ENCODE data around the gene C4orf50. TPM values are rescaled to one million over a fixed set of nuclear protein-coding genes. Genes with fewer than 3 reads are reported as not detected.
A peak's percentile ranks its signal among the peaks of the same experiment; 100 is the strongest.

Gene C4orf50
- total and polyA plus RNA-seq, 9 donors, result under 0.01 to 0.02 (median 0.01) TPM; not detected in 4

DNA sequence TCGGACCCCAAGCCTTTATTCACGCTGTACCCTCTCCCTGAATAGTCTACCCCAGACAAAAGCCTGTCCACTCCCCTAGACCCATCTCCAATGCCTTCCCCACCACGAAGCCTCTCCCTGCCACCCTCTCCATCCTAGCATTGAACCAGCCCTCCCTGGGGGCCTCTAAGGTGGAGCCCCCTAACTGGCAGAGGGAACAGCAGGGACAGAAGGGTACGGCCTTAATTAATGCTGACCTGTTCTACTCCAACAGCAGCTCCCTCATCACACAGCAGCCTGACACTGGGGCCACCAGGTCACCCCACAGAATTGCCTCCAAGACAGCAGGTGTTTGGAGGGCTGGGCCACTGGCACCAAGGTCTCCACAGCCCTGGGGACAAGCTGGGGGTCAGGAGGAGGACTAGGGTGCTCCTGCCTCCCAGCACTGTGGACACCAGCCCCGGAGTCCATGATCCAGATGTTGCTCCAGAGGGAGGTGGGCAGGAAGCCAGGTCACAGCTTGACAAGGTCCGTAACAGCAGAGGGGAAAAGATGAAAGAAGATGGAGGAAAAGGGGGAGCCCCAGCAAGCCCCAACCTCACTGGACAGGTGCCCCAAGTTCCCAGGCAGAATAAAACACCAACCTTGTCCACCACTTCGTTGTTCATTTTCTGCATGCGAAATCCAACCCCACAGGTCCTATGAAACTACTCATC lies 129.1 kb downstream of the C4orf50 start:
- 15% methylated on average over 6 of the region's 8 CpGs for WGBS (ENCODE audit: insufficient coverage)
- H3K27ac ChIP-seq (ENCODE audit: low read length), result no peak overlapping the region
- peaks cover 70% of the 10 kb centered on the region for H3K27me3 ChIP-seq (ENCODE audit: control insufficient read depth, insufficient read depth, low read length)
- H3K4me3 ChIP-seq (ENCODE audit: low read length), result no peak overlapping the region
- no peak for DNase-seq
- H3K9me3 ChIP-seq (replicated peaks; ENCODE audit: control insufficient read depth, low read depth, low read length), result no peaks in the 10 kb centered on the region
- peaks cover 30% of the 10 kb centered on the region for H3K4me1 ChIP-seq (ENCODE audit: control insufficient read depth, insufficient read depth, low read length)
- no peaks in the 10 kb centered on the region for H3K36me3 ChIP-seq (ENCODE audit: control insufficient read depth, insufficient read depth, low read length)

DNA sequence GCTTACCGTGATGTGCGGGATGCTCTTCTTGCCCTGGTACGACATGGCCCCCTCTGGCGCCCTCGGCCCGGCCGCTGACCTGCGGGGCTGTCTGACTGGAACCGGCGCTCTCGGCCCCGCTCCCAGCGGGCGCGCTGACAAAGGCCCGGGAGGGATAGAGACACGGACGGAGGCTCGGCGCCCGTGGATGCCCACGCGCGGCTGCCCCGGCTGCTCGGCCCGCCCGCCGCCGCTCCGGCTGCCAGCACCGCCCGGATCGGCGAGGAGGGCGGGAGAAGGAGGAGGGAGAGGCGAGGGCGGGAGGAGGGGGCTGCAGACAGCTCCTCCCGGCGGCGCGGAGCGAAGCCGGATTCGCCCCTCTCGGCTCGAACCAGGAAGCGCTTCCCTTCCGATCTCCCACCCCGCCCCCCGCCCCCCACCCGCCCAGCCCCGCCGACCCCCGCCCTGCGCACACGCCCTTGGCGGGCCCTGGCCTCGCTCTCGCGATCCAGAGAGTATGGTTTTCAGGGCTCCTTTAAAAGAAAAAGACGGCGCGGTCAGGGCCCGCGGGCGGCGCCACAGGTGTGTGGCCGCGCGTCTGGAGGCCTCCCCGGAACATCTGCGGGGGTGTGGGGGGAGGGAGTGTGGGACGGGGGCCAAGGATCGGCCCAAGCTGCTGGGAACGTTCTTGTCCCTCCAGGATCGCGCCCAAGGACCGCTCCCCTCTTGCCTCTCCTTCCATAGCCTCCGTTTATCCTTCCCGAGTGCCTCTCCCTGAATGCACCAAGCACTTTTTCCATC lies 129.8 kb downstream of the C4orf50 start:
- 1% methylated on average over 42 of the region's 81 CpGs for WGBS (ENCODE audit: insufficient coverage)
- Histone ChIP-seq H3K27ac (ENCODE audit: low read length) (no peak overlapping the region), H3K27me3 (ENCODE audit: control insufficient read depth, insufficient read depth, low read length) (peaks cover 63% of the 10 kb centered on the region), H3K36me3 (ENCODE audit: control insufficient read depth, insufficient read depth, low read length) (no peaks in the 10 kb centered on the region), H3K9me3 (replicated peaks; ENCODE audit: control insufficient read depth, low read depth, low read length) (no peaks in the 10 kb centered on the region), H3K4me1 (ENCODE audit: control insufficient read depth, insufficient read depth, low read length) (peaks cover 30% of the 10 kb centered on the region), H3K4me3 (ENCODE audit: low read length) (peak overlapping the region; percentile 40)
- DNase-seq, result peak; percentile 72

DNA sequence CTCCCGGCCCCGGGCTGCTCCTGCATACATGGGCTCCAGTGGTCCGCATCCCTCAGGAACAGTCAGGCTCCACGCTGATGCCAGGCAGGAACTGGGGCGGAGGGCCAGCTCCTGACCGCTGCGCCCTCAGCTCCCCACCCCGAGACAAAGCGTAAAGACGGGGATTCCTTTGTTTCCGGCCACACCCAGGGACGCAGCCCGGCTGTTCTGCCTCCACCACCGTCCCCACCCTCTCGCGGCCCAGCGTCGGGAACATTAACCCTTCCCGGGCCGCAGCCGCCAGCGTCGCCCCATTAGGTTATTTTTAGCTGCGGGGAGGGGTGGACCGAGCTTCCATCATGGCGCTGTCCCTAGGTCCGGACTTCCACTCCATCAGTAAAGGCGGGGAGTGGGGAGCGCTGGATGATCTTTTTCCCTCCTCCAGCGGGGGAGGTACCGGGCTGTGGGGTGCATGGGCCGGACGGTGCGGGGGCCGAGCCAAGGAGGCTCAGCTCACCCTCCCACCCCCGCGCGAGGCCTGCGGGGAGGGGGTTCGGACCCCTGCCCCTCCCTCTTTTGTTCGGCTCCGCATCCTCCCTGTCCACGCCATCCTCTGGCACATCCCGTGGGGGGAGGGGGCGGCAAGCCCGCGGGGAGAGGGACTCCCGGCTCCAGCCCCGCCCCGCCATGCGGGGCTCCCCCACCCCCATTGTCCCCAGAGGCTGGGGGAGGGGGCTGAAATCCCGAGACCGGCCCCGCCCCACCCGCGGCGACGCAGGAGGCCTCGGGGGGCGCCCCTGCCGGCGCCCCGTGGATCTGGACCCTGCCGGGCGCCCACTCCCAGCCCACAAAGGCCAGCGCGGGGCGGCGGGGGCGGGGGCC lies 130.6 kb downstream of the C4orf50 start:
- H3K9me3 ChIP-seq (replicated peaks; ENCODE audit: control insufficient read depth, low read depth, low read length), result no peaks in the 10 kb centered on the region
- H3K27me3 ChIP-seq (ENCODE audit: control insufficient read depth, insufficient read depth, low read length), result peaks cover 57% of the 10 kb centered on the region
- H3K4me1 ChIP-seq (ENCODE audit: control insufficient read depth, insufficient read depth, low read length), result peaks cover 30% of the 10 kb centered on the region
- peak; percentile 32 for DNase-seq
- WGBS (ENCODE audit: insufficient coverage), result under 1% methylated on average over 39 of the region's 70 CpGs
- H3K27ac ChIP-seq (ENCODE audit: low read length), result no peak overlapping the region
- H3K4me3 ChIP-seq (ENCODE audit: low read length), result peak overlapping the region; percentile 40
- H3K36me3 ChIP-seq (ENCODE audit: control insufficient read depth, insufficient read depth, low read length), result no peaks in the 10 kb centered on the region

DNA sequence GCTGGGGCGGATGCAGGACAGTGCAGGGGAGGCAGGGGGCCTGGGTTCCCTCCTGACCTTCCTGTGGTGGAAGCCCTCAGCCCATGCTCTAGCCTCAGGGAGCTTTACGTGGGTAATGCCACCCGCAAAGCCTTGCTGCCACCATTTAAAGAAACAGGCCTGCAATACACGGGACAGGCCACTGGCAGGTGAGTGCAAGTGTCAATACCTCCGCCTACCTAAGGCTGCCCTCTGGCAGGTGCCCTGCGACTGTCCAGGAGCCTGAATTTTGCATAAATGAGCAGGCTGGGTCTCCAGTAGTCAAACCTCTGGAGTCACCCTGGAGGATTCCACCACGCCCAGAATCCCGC lies 131.2 kb downstream of the C4orf50 start:
- Histone ChIP-seq H3K36me3 (ENCODE audit: control insufficient read depth, insufficient read depth, low read length) (no peaks in the 10 kb centered on the region), H3K4me3 (ENCODE audit: low read length) (peak overlapping the region; percentile 40), H3K27ac (ENCODE audit: low read length) (no peak overlapping the region), H3K27me3 (ENCODE audit: control insufficient read depth, insufficient read depth, low read length) (peaks cover 54% of the 10 kb centered on the region), H3K4me1 (ENCODE audit: control insufficient read depth, insufficient read depth, low read length) (peaks cover 27% of the 10 kb centered on the region), H3K9me3 (replicated peaks; ENCODE audit: control insufficient read depth, low read depth, low read length) (no peaks in the 10 kb centered on the region)
- 24% methylated on average over 8 of the region's 8 CpGs for WGBS (ENCODE audit: insufficient coverage)
- DNase-seq, result no peak

DNA sequence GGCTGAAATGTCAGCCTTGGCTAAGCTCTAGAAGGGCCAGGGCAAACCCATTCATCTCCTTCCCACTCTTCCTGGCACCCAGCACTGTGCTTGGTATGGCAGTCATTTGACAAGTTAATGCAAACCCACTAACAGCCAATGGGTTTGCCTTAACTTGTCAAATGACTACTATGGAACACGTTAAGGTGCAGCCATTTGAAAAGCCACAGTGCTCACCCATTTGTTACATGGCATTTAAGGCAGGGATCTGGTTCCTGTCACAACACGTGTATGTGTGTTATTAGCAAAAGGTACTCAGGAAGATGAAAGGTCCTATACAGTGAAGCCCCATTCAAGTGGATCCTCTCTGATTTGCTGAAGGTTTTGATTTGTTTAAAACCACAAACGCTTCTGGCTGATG lies 132.5 kb downstream of the C4orf50 start:
- peaks cover 42% of the 10 kb centered on the region for H3K27me3 ChIP-seq (ENCODE audit: control insufficient read depth, insufficient read depth, low read length)
- 29% methylated on average over 3 of the region's 3 CpGs for WGBS (ENCODE audit: insufficient coverage)

DNA sequence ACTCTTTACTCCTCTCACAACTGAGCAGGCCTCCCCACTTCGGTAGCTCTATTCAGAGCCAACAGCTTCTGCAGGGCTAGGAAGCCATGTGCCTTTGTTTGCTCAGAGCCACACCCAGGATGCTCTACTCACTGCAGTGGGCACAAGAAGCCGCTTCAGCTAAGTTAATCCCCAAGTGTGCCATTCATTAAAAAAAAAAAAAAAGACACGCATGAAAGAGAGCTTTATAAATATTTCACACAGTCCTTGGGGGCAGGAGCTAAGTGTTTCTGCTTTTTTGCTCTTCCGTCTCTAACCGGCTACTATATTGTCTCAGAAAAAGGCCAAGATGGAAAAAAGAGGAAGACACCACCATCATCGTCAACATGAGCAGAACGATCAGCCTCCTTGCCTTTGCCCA lies 133.4 kb downstream of the C4orf50 start:
- no peak for DNase-seq
- Histone ChIP-seq H3K4me1 (ENCODE audit: control insufficient read depth, insufficient read depth, low read length) (peaks cover 16% of the 10 kb centered on the region), H3K27me3 (ENCODE audit: control insufficient read depth, insufficient read depth, low read length) (peaks cover 32% of the 10 kb centered on the region), H3K36me3 (ENCODE audit: control insufficient read depth, insufficient read depth, low read length) (no peaks in the 10 kb centered on the region), H3K27ac (ENCODE audit: low read length) (no peak overlapping the region), H3K9me3 (replicated peaks; ENCODE audit: control insufficient read depth, low read depth, low read length) (no peaks in the 10 kb centered on the region), H3K4me3 (ENCODE audit: low read length) (no peak overlapping the region)
- WGBS (ENCODE audit: insufficient coverage), result 70% methylated on average over 4 of the region's 7 CpGs

More for the DNA sequence above, 132.5 kb downstream of the C4orf50 start:
- DNase-seq, result no peak
- no peaks in the 10 kb centered on the region for H3K36me3 ChIP-seq (ENCODE audit: control insufficient read depth, insufficient read depth, low read length)
- no peaks in the 10 kb centered on the region for H3K9me3 ChIP-seq (replicated peaks; ENCODE audit: control insufficient read depth, low read depth, low read length)
- no peak overlapping the region for H3K4me3 ChIP-seq (ENCODE audit: low read length)
- H3K27ac ChIP-seq (ENCODE audit: low read length), result no peak overlapping the region
- H3K4me1 ChIP-seq (ENCODE audit: control insufficient read depth, insufficient read depth, low read length), result peaks cover 25% of the 10 kb centered on the region

DNA sequence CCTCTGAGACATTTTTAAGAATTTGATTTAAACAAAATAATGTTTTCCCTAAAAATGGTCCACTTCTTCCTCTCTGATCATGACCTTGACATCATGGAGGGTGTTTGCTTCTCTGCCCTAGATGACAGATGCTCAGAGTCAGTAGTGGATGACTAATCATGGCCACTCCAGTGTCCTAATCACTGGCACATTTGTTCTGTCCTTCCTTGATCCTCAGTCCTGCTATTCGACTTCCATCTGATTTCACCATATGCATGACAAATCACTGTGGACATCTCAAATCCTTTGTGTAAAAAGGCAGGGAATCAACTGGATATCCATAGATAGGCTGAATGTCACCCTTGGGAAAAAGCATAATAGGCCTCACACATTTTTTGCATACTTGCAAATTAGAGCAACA lies 134.3 kb downstream of the C4orf50 start:
- no peak overlapping the region for H3K27ac ChIP-seq (ENCODE audit: low read length)
- H3K4me1 ChIP-seq (ENCODE audit: control insufficient read depth, insufficient read depth, low read length), result peaks cover 10% of the 10 kb centered on the region
- DNase-seq, result no peak
- H3K27me3 ChIP-seq (ENCODE audit: control insufficient read depth, insufficient read depth, low read length), result peaks cover 23% of the 10 kb centered on the region
- H3K4me3 ChIP-seq (ENCODE audit: low read length), result no peak overlapping the region
- H3K36me3 ChIP-seq (ENCODE audit: control insufficient read depth, insufficient read depth, low read length), result no peaks in the 10 kb centered on the region
- H3K9me3 ChIP-seq (replicated peaks; ENCODE audit: control insufficient read depth, low read depth, low read length), result no peaks in the 10 kb centered on the region
- no CpG with 5 or more reads among the region's 1 CpG for WGBS (ENCODE audit: insufficient coverage)

DNA sequence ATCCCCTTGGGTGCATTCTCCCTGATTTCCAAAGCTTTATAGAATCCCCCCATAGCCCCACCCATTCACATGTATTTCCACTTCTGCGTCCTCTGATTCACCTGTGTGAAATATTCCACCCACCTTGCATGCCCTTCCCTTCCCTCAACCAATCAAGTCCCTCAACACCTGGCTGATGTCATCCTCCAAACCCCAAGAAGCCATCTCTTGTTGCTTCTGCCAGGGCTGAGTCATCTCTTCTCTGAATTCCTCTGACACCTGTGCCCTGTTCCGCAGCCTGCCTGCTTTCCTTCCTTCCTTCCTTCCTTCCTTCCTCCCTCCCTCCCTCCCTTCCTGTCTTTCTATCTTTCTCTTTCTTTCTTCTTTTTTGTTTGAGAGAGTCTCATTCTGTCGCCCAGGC lies 135.3 kb downstream of the C4orf50 start:
- 70% methylated on average over 2 of the region's 3 CpGs for WGBS (ENCODE audit: insufficient coverage)

DNA sequence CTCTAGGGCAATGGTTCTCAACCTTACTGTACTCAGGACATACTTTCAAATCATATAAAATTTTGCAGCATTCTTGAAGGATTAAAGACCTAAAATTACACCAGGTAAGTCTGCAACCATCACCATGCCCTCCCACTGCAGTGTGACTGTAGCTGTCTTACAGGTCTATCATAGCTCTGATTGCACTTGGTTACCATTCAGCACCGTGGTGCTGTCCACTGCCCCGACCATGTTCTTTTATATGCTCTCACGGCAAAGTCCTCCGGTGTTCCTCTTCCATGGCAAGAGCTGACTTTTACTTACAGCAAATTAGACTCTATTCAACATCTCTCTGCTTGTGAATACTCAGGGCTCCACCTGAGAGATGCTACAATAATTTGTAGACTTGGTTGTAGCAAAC lies 136.9 kb downstream of the C4orf50 start:
- DNase-seq, result no peak
- peaks cover 4% of the 10 kb centered on the region for H3K27me3 ChIP-seq (ENCODE audit: control insufficient read depth, insufficient read depth, low read length)
- H3K4me1 ChIP-seq (ENCODE audit: control insufficient read depth, insufficient read depth, low read length), result no peaks in the 10 kb centered on the region
- no peaks in the 10 kb centered on the region for H3K36me3 ChIP-seq (ENCODE audit: control insufficient read depth, insufficient read depth, low read length)
- 14% methylated on average over 1 of the region's 4 CpGs for WGBS (ENCODE audit: insufficient coverage)
- no peak overlapping the region for H3K27ac ChIP-seq (ENCODE audit: low read length)
- no peaks in the 10 kb centered on the region for H3K9me3 ChIP-seq (replicated peaks; ENCODE audit: control insufficient read depth, low read depth, low read length)
- no peak overlapping the region for H3K4me3 ChIP-seq (ENCODE audit: low read length)

More for the DNA sequence above, 135.3 kb downstream of the C4orf50 start:
- H3K9me3 ChIP-seq (replicated peaks; ENCODE audit: control insufficient read depth, low read depth, low read length), result no peaks in the 10 kb centered on the region
- no peak overlapping the region for H3K27ac ChIP-seq (ENCODE audit: low read length)
- H3K36me3 ChIP-seq (ENCODE audit: control insufficient read depth, insufficient read depth, low read length), result no peaks in the 10 kb centered on the region
- H3K4me3 ChIP-seq (ENCODE audit: low read length), result no peak overlapping the region
- no peak for DNase-seq
- peaks cover 7% of the 10 kb centered on the region for H3K4me1 ChIP-seq (ENCODE audit: control insufficient read depth, insufficient read depth, low read length)
- H3K27me3 ChIP-seq (ENCODE audit: control insufficient read depth, insufficient read depth, low read length), result peaks cover 19% of the 10 kb centered on the region

DNA sequence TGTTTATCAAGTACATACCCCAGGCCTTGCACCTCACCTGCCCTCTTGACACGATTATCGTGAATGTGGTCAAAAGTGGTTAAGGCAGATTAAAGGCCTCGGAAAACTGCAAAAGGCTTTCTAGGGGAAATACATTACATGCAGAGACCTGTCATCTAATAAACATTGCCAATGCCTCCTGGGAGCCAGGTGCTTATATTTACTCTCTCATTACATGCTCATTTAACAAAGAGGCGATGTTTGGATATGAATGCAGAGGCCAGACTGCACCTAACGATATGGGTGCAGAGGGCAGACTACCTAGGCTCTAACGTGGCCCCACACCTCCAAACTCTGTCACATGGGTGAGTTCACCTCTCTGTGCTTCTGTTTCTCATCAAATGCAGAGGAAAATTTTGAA lies 139.9 kb downstream of the C4orf50 start:
- no peaks in the 10 kb centered on the region for H3K36me3 ChIP-seq (ENCODE audit: control insufficient read depth, insufficient read depth, low read length)
- no peak overlapping the region for H3K27ac ChIP-seq (ENCODE audit: low read length)
- no peak overlapping the region for H3K4me3 ChIP-seq (ENCODE audit: low read length)
- DNase-seq, result no peak
- no CpG with 5 or more reads among the region's 6 CpGs for WGBS (ENCODE audit: insufficient coverage)
- H3K4me1 ChIP-seq (ENCODE audit: control insufficient read depth, insufficient read depth, low read length), result no peaks in the 10 kb centered on the region
- no peaks in the 10 kb centered on the region for H3K9me3 ChIP-seq (replicated peaks; ENCODE audit: control insufficient read depth, low read depth, low read length)
- H3K27me3 ChIP-seq (ENCODE audit: control insufficient read depth, insufficient read depth, low read length), result no peaks in the 10 kb centered on the region
